Measurements from ENCODE around the gene TMEM132E.

GRCh38 chr17:34572483-34572882, 6.9 kb upstream of the TMEM132E start:
- TF ChIP-seq CTCF (IDR thresholded peaks at IDR 0.05; ENCODE audit: low read depth, low read length) = no peak
- TF ChIP-seq EZH2phosphoT487 (IDR thresholded peaks at IDR 0.05; ENCODE audit: low read depth) = no peak

Measured in OCI-LY3 (cell line).